ENCODE results near the gene BMP8B.
"Not testable (repeated sequence)": the region's sequence is repeated elsewhere in the genome, so short reads cannot be mapped to it uniquely, and the experiment has no call there.

Gene BMP8B

GRCh38 chr1:39778463-39779099 lies 10.1 kb downstream of the BMP8B start:
- not testable (repeated sequence) for DNase-seq (ENCODE audit: low read depth, low spot score)

DNA sequence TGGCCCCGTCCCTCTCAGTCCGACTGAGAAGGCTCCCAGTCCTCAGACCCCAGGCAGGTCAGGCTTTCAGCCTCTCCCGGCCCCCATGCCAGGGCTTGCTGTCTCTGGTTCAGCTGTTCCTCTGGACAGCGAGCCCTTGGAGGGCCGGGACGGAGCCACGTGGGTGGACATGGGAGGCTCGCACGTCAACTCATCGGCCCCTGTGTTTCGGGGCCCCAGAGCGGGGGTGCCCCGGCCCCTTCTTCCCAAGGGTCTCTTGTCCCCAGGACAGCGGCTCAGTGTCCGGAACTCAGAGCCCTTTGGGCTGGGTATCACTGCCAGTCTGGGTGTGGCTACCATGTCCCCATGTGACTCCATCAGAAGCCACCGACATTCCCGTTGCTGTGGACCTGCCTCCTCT lies 10.8 kb downstream of the BMP8B start:
- not testable (repeated sequence) for DNase-seq (ENCODE audit: low read depth, low spot score)

DNA sequence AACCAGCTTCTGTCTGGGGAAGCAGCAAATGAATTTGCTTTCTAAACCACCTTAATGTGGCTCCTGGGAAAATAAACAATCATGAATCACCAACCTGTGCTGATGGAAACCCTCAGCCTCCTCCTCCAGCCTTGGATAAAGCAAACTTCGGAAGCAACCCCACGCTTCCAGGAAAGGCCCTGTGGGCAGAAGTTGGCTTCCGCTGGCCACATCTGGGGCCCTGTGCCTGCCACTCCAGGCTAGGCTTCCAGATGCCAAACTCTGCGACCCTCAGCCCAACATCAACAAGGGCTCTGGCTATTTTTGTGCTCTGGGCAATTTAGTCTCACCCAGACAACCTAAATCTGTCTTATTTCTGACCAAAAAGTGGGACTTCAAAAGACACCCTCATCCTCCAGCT lies 11.4 kb downstream of the BMP8B start:
- DNase-seq (ENCODE audit: low read depth, low spot score): no peak

GRCh38 chr1:39776886-39777285 lies 11.8 kb downstream of the BMP8B start:
- no peak for DNase-seq (ENCODE audit: low read depth, low spot score)

- DNase-seq (ENCODE audit: low read depth, low spot score): no peak
Measured at GRCh38 chr1:39776400-39776713, 12.3 kb downstream of the BMP8B start.

DNA sequence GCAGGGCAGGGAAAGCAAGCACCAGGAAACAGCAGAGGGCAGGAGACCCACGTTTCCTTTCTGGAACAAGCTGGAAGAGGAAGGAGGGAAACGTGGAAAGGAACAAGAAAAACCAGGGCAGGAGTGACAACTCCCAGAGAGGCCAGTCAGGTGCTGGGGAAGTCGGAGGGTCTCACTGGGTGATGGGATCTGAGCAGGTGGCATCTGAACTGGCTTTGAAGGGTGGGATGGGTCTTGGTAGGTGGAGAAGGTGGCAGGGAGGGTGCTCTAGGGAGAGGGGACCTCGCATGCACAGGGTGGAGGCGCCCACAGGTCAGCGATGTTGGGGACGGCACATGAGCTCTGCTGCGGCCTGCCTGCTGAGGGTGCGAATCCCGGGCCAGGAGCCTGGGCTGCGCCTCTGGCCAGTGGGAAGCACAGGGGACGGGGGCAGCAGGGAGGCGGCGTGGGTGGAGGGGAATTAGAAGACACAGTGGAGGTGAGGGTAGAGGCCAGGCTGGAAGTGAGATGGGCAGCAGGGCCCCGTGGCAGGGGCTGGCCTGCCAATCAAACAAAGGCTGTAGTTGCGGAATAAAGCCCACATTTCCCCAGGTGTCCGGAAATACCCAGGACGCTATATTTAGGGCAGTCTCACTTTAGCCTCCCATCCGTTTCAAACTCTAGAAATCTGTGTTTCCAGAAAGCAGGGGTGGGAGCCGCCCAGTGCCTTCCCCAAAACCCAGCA lies 12.8 kb downstream of the BMP8B start:
- DNase-seq (ENCODE audit: low read depth, low spot score): not testable (repeated sequence)

GRCh38 chr1:39775141-39775540 lies 13.5 kb downstream of the BMP8B start:
- DNase-seq (ENCODE audit: low read depth, low spot score): not testable (repeated sequence)

DNA sequence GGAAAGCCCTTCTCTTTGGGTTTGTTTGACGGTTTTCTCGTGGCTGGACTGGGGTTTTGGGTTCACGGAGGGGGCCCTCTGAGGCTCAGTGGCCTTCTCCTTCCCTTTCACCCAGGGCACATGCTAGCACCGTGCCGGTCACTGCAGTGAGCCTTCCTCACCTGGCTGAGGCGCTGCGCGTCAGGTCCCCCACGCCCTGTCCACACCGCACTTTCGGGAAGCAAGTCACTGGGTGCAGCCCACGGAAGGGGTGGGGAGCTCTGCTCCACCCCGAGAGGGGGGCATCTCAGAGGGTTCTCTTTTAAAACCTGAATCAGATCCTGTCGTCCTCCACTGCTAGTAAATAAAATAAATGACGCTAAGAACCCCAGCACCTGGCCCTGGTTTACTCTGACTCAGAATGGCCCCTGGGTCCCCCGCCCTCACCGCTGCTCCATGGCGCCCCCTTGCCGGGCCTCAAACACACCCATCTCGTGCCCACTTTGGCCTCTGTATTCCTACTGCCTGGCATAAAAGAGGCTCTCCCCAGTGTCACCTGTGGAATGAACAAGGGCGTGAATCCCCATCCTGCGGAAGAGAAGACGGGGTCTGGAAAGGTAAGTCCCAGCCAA lies 15.2 kb downstream of the BMP8B start:
- DNase-seq (ENCODE audit: low read depth, low spot score): not testable (repeated sequence)

DNA sequence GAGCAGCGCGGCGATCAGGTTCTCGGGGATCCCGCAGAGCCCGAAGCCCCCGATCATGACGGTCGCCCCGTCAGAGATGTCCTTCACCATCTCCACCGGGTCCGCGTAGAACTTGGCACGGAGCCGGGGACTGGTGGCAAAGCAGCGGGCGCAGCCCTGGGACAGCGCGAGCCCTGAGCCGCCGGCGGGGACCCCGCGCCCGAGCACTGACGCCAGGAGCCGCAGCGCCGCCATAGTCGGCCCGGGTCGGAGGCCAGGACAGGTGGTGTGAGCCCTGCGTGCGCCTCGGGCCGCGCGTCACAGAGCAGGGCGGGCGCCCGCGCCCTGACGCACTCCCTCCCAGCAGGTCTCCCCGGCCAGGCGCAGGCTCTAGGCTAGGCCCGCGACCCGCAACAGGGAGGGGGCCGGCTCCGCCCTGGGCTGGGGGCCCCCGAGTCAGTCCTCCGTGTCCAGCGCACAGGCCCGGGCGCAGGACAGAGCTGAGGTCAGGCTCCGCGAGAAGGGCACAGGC lies 17.6 kb downstream of the BMP8B start, which contains the start of gene OXCT2:
OXCT2 (minus strand) TSS at position 327 of the 511 bp plus-strand sequence; CDS start at position 234, 93 bp downstream.
- DNase-seq (ENCODE audit: low read depth, low spot score): not testable (repeated sequence)

DNA sequence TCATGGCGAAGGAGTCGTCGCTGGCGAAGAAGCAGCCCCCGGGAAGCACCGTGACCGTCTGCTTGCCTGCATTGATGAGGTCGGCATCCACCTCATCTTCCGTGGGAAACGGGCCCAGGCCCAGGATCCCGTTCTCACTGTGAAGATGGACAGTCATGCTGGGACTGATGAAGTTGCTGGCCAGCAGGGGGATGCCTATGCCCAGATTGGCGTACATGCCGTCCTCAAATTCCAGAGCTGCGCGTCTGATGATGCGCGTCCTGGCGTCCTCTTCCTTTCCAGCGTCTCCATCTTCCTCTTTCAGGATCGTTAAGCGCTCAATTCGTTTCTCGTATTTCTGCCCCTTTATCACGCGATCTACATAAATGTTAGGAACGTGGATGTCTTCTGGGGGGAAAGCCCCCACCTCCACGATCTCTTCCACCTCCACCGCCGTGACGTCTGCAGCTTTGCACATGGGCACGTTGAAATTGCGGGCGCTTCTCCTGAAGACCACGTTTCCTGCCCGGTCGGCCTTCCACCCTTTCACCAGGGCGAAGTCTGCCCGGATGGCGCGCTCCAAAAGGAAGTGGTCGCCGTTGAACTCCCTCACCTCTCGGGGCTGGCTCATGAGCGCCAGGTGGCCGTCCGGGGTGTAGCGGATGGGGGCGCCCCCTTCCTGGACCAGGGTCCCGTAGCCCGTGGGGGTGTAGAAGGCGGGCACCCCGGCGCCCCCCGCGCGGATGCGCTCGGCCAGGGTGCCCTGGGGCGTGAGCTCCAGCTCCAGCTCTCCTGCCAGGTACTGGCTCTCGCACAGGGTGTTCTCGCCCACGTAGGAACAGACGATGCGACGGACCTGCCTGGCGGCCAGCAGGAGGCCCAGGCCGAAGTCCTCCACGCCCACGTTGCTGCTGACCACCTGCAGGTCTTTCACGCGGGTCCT lies 18.3 kb downstream of the BMP8B start:
- DNase-seq (ENCODE audit: low read depth, low spot score): not testable (repeated sequence)

- not testable (repeated sequence) for DNase-seq (ENCODE audit: low read depth, low spot score)
Measured at GRCh38 chr1:39769502-39769901, 19.2 kb downstream of the BMP8B start.

DNA sequence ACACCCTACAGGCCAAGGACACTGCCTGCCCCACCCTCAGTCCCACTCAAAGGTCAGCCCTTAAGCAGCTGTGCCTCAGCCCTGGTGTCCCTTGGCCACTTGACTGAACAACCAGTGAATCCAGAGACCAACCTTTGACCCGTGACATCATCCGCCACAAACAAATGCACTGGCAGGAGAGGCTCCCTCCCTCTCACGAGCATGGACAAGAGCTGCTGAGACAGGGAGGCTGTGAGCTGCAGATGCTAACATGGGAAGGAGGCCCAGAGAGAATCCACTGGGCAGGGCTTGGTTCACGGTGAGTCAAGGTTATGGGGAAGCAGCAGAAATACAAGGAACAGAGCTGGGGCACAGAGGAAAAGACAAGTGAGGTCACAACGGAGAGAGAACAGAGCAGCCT lies 22.2 kb downstream of the BMP8B start:
- DNase-seq (ENCODE audit: low read depth, low spot score): not testable (repeated sequence)

GRCh38 chr1:39764512-39764911 lies 24.2 kb downstream of the BMP8B start:
- DNase-seq (ENCODE audit: low read depth, low spot score): not testable (repeated sequence)

DNA sequence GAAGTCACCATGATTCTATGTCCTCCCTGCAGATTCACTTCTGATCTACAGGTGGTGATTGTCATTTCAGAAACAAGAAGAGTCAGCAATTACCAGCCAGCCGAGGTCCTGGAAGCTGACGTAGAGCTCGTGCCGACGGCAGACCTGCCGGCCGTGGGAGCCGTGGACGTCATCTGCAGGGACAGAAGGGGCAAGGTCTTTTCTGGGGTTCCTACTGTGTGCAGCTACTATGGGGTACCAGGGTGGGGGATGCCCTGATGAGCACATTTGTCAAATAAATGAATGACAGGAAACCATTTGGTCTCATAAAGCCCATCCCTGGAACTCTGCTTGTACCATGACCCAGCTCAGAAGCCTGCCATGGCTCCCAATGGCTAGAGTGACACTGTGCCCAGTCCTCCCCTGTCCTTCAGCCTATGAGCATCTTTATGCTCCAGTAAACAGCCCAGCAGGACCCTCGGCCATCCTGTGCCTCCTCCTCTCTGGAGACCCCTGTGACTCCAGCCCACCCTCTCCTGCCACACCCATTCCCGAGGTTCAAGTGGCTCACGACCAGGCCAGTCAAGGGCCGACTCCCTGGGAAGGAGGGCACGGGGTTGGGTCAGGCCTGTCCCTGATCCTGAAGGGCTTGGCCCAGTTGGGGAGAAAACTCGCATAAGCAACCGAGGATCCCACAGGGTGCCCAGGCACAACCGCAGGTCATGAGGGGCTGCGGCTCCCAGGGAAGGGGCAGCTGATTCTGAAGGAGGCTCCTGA lies 24.9 kb downstream of the BMP8B start:
- DNase-seq (ENCODE audit: low read depth, low spot score): not testable (repeated sequence)

DNA sequence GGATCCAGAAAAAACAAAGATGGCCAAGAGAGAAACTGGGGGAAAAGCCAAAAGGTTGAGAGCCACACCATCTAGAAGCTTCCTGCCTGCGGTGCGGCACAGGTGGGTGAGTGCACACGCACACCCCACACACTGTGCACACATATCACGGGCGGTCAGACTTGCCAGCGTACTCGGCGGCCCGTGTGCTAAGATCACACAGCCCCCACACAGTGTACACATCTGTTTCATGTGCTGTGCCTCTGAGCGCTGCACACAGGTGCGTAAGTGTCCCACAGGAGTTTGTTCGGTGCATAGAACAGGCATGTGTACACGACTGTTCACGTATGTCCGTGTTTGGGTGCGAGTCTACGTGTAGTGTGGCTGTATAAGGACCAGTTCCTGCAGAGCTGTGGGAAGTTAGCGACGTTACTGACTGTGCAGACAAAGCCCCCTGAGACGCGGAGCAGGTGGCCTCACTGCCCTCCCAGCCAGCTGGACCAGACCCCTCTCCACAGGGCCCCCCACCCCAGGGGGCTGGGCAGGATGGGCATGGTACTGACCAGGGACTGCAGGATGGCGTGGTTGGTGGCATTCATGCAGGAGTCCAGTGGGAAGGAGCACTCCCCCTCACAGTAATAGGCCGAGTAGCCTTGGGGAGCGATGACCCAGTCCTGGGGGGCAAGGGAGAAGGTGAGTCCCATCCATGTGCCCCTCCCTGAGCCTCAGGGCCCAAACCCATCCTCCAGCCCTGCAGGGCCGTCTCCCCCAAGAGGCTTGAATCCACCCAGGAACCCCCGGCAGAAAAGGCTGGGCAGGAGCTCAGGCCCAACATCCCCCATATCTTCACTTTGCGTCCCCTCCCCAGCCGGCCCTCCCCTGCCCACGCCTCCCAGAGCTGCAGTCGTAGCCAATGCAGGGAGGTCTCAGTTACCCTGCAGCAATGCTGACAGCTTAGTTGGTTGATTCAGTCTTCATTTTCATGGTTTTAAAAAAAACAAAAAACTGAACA lies 25.8 kb downstream of the BMP8B start:
- DNase-seq (ENCODE audit: low read depth, low spot score): no peak

DNA sequence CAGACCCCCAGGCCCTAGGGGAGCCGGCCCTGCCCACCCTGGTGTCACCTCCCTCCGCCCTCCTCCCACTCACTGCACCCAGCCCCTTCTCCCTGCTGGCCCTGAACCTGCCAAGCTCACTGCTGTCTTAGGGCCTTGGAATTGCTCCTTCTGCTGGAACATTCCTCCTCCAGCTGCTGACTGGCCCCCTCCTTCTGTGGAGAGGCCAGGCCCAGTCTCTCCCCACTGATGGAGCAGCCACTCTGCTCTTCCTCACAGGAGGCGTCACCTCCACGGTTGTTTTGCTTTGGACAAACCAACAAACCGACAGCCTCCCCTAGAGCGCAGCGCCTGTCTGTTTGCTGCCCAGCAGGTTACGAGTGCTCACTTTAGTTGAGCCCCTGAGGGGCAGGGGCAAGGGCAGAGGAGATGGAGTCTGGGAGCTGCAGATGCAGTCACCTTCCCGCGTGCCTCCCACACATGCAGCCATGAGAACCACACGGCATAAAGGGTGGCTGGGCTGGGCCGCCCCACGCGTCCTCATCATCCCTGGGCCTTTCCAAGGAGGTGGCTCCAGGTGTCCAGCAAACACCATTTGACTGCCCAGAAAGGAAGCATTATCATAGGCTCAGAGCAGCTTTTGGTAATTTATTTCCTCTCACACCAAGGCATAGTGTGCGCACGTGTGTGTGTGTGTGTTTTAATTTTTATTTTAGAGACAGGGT lies 27.0 kb downstream of the BMP8B start:
- DNase-seq (ENCODE audit: low read depth, low spot score): no peak

GRCh38 chr1:39761016-39761415 lies 27.6 kb downstream of the BMP8B start:
- no peak for DNase-seq (ENCODE audit: low read depth, low spot score)

GRCh38 chr1:39760074-39761008 lies 28.3 kb downstream of the BMP8B start:
- no peak for DNase-seq (ENCODE audit: low read depth, low spot score)

Data from brain pericyte (primary cell).